Liver (tissue), 3 donors: ENCODE measurements around the gene SLCO2A1.

Source experiments
- ATF3 ChIP-seq: IDR thresholded peaks from 2 replicates; pipeline ENCODE4 v1.6.1; 2016; ENCODE audit warnings: antibody characterized with exemption
- CTCF ChIP-seq: fragments of 150-350 bp; IDR thresholded peaks from 2 replicates; pipeline ENCODE4 v1.5.1; 2017; ENCODE audit warnings: improper control_type of control experiment, low read depth, low read length; ENCODE audit not compliant: missing input control
- FOXA2 ChIP-seq: IDR thresholded peaks from 2 replicates; pipeline ENCODE4 v1.6.1; 2016; ENCODE audit warnings: antibody characterized with exemption
- JUND ChIP-seq, 2 donors: IDR thresholded peaks; 2 replicates each; pipeline ENCODE4 v1.6.1; 2016; ENCODE audit warnings: antibody characterized with exemption in 2 of 2
- MAX ChIP-seq: IDR thresholded peaks from 2 replicates; pipeline ENCODE4 v1.6.1; 2016; ENCODE audit warnings: antibody characterized with exemption
- RAD21 ChIP-seq, 2 donors: IDR thresholded peaks; 2 replicates each; pipeline ENCODE4 v1.6.1; 2016; ENCODE audit warnings: antibody characterized with exemption in 2 of 2, mild to moderate bottlenecking in 2 of 2
- SP1 ChIP-seq: IDR thresholded peaks from 2 replicates; pipeline ENCODE4 v1.6.1; 2018; ENCODE audit warnings: antibody characterized with exemption, mild to moderate bottlenecking
- TAF1 ChIP-seq: conservative IDR thresholded peaks from 2 replicates; pipeline ENCODE4 v1.6.1; 2016; ENCODE audit warnings: antibody characterized with exemption, mild to moderate bottlenecking
- YY1 ChIP-seq: IDR thresholded peaks from 2 replicates; pipeline ENCODE4 v1.6.1; 2016; ENCODE audit warnings: antibody characterized with exemption, mild to moderate bottlenecking
- donor health status: healthy.
- donor health status: healthy.

GRCh38 chr3:133899311-133899710, 130.4 kb downstream of the SLCO2A1 start:
- TF ChIP-seq CTCF, result no peak
- no peak for TF ChIP-seq MAX
- no peak for TF ChIP-seq SP1
- TF ChIP-seq ATF3, result no peak
- no peak for TF ChIP-seq RAD21 (IDR thresholded peaks at IDR 0.05)
- TF ChIP-seq TAF1, result no peak
- TF ChIP-seq FOXA2, result no peak
- no peak for TF ChIP-seq JUND (IDR thresholded peaks at IDR 0.05)
- TF ChIP-seq YY1, result no peak
